ENCODE data around the gene DDIT3. TPM values are rescaled to one million over a fixed set of nuclear protein-coding genes. Genes with fewer than 3 reads are reported as not detected.

Gene DDIT3
- total and polyA plus RNA-seq, 2 of the 8 experiments (the other 6 are each of a cell fraction or from before 2014, with no cell fraction given) = 4.9 to 5.7 TPM

DNA sequence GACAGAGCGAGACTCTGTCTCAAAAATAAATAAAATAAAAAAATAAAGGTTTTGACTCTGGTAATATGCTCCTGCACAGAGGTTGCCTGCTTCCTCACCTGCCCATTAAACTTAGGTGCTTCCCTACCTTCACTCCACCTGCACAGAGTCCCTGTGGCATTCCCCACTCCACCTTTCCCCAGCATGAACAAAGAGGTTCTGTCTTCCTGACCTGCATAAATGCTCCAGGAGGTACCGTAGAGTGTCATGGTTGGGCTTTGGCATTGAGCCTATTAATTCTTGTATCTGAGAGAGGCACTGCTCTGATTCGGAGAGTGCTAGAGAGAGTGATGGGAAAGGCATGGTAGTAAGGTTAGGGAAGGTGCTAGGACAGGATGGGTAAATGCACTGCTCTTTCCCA lies 46.9 kb downstream of the DDIT3 start:
- CTCF ChIA-PET (ENCODE audit: partially characterized antibody) = interaction anchor here (0.8 to 25.1 kb wide), 3 partner anchors 13 to 166 kb away, joined by 3 to 441 read pairs (median 34); partner anchors contain the start of genes GLI1, INHBE and MARS1
- TF ChIP-seq POLR2AphosphoS5 (IDR thresholded peaks at IDR 0.05; ENCODE audit: low read depth, low read length) (no peak), SUZ12 (IDR thresholded peaks at IDR 0.05; ENCODE audit: low read length) (no peak), TEAD4 (IDR thresholded peaks at IDR 0.05; ENCODE audit: low read depth, low read length) (no peak), RNF2 (IDR thresholded peaks at IDR 0.05; ENCODE audit: borderline replicate concordance, low read depth, low read length, missing control alignments, poor library complexity, severe bottlenecking) (no peak), CBX5 (IDR thresholded peaks at IDR 0.05; ENCODE audit: low read depth, low read length) (no peak), TAF1 (IDR thresholded peaks at IDR 0.05; ENCODE audit: low read depth, low read length) (no peak), RXRA (IDR thresholded peaks at IDR 0.05; ENCODE audit: insufficient read depth, low read depth, low read length) (no peak), BRCA1 (IDR thresholded peaks at IDR 0.05; ENCODE audit: low read depth, low read length) (no peak), MAFK (IDR thresholded peaks at IDR 0.05; ENCODE audit: low read depth, low read length) (no peak), JUND (IDR thresholded peaks at IDR 0.05; ENCODE audit: low read length) (no peak), SP1 (IDR thresholded peaks at IDR 0.05; ENCODE audit: low read depth, low read length) (no peak), SIX5 (IDR thresholded peaks at IDR 0.05; ENCODE audit: low read depth, low read length) (no peak), SP2 (IDR thresholded peaks at IDR 0.05; ENCODE audit: low read length) (no peak), CREB1 (IDR thresholded peaks at IDR 0.05) (no peak), CHD1 (IDR thresholded peaks at IDR 0.05; ENCODE audit: low read depth, low read length) (no peak)

More for the DNA sequence above, 46.9 kb downstream of the DDIT3 start:
- Histone ChIP-seq H3K4me2 (ENCODE audit: insufficient read depth in 1 of 2, low read depth in 2 of 2, low read length in 2 of 2) (no peak overlapping the region), H3K27ac (ENCODE audit: low read depth, low read length) (no peak overlapping the region), H3K23ac (ENCODE audit: insufficient read length) (peak overlapping the region; percentile 39), H3K9ac (replicated peaks in 1 of 4; ENCODE audit: extremely low read depth in 1 of 4, low read depth in 3 of 4, low read length in 3 of 4) (no peak overlapping the region), H3K79me1 (ENCODE audit: low read depth, low read length) (no peaks in the 10 kb centered on the region), H3K79me2 (ENCODE audit: control insufficient read depth in 1 of 2, insufficient read depth in 2 of 2, low read length in 2 of 2) (no peaks in the 10 kb centered on the region), H3K18ac (ENCODE audit: extremely low read depth, low read length) (no peak overlapping the region), H3K4me3 (ENCODE audit: extremely low read depth in 1 of 4, insufficient read depth in 2 of 4, low read depth in 3 of 4, low read length in 4 of 4) (no peak overlapping the region), H3K36me3 (ENCODE audit: control insufficient read depth in 2 of 4, insufficient read depth in 4 of 4, low read length in 3 of 4) (peaks cover 0 to 7% (median 2%) of the 10 kb centered on the region in 4 experiments; a peak in 3 of 8 replicates), H4K8ac (ENCODE audit: extremely low read depth, insufficient read depth, low read length) (no peak overlapping the region), H3K4me1 (replicated peaks in 1 of 4; ENCODE audit: control insufficient read depth in 3 of 4, insufficient read depth in 4 of 4, low read length in 3 of 4) (peaks cover 0 to 25% (median 11%) of the 10 kb centered on the region in 4 experiments; a peak in 6 of 7 replicates), H4K91ac (replicated peaks; ENCODE audit: insufficient read length, low read length) (no peak overlapping the region), H2AK5ac (ENCODE audit: low read depth, low read length) (no peak overlapping the region), H2AFZ (ENCODE audit: low read length) (no peak overlapping the region), H2BK120ac (replicated peaks; ENCODE audit: low read depth, low read length) (no peak overlapping the region), H3K14ac (ENCODE audit: insufficient read length) (no peak overlapping the region), H3K56ac (replicated peaks; ENCODE audit: insufficient read length, low read depth, low read length) (no peak overlapping the region), H4K5ac (ENCODE audit: insufficient read length, low read depth, low read length) (no peak overlapping the region), H3K9me3 (ENCODE audit: insufficient read depth in 2 of 2, low read depth in 1 of 2, low read length in 1 of 2) (no peaks in the 10 kb centered on the region), H3K27me3 (replicated peaks in 1 of 4; ENCODE audit: control insufficient read depth in 3 of 4, extremely low read depth in 1 of 4, insufficient read depth in 3 of 4, low read length in 3 of 4) (peaks cover 20 to 49% (median 42%) of the 10 kb centered on the region in 4 experiments), H3K23me2 (ENCODE audit: low read depth, low read length) (peaks cover 8% of the 10 kb centered on the region; the same call in 1 of the 2 replicates), H2BK12ac (ENCODE audit: low read depth, low read length) (no peak overlapping the region), H4K20me1 (replicated peaks in 1 of 2; ENCODE audit: control insufficient read depth in 1 of 2, insufficient read depth in 2 of 2, low read length in 2 of 2) (peaks cover 0 to 4% of the 10 kb centered on the region in 2 experiments), H2BK5ac (ENCODE audit: low read depth, low read length) (no peak overlapping the region), H2BK20ac (ENCODE audit: low read length) (no peak overlapping the region), H2BK15ac (ENCODE audit: low read length) (no peak overlapping the region), H3K4ac (replicated peaks; ENCODE audit: insufficient read length, low read depth, low read length) (no peak overlapping the region)
- FAIRE-seq (no peak), DNase-seq (ENCODE audit: low read depth in 1 of 2, low spot score in 2 of 2) (no peak)
- WGBS, 2 experiments (ENCODE audit: extremely low coverage in 1 of 2, insufficient coverage in 1 of 2, insufficient read length in 1 of 2, insufficient replicate concordance in 2 of 2, low coverage in 1 of 2, low lambda C conversion rate in 2 of 2, missing lambda C conversion rate in 1 of 2) = 89% methylated on average over 3 of the region's 3 CpGs; no CpG with 5 or more reads in 1 of the 2 experiments
- POLR2A ChIA-PET (ENCODE audit: partially characterized antibody) = interaction anchor here (0.6 kb wide), 1 partner anchor 72 kb away, joined by 3 read pairs; no protein-coding TSS in a partner anchor

All from H1 (cell line).